ENCODE results near the gene KLHL9.
"Not testable (repeated sequence)": the region's sequence is repeated elsewhere in the genome, so short reads cannot be mapped to it uniquely, and the experiment has no call there.

KLHL9 gene, protein sequence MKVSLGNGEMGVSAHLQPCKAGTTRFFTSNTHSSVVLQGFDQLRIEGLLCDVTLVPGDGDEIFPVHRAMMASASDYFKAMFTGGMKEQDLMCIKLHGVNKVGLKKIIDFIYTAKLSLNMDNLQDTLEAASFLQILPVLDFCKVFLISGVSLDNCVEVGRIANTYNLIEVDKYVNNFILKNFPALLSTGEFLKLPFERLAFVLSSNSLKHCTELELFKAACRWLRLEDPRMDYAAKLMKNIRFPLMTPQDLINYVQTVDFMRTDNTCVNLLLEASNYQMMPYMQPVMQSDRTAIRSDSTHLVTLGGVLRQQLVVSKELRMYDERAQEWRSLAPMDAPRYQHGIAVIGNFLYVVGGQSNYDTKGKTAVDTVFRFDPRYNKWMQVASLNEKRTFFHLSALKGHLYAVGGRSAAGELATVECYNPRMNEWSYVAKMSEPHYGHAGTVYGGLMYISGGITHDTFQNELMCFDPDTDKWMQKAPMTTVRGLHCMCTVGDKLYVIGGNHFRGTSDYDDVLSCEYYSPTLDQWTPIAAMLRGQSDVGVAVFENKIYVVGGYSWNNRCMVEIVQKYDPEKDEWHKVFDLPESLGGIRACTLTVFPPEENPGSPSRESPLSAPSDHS

DNA sequence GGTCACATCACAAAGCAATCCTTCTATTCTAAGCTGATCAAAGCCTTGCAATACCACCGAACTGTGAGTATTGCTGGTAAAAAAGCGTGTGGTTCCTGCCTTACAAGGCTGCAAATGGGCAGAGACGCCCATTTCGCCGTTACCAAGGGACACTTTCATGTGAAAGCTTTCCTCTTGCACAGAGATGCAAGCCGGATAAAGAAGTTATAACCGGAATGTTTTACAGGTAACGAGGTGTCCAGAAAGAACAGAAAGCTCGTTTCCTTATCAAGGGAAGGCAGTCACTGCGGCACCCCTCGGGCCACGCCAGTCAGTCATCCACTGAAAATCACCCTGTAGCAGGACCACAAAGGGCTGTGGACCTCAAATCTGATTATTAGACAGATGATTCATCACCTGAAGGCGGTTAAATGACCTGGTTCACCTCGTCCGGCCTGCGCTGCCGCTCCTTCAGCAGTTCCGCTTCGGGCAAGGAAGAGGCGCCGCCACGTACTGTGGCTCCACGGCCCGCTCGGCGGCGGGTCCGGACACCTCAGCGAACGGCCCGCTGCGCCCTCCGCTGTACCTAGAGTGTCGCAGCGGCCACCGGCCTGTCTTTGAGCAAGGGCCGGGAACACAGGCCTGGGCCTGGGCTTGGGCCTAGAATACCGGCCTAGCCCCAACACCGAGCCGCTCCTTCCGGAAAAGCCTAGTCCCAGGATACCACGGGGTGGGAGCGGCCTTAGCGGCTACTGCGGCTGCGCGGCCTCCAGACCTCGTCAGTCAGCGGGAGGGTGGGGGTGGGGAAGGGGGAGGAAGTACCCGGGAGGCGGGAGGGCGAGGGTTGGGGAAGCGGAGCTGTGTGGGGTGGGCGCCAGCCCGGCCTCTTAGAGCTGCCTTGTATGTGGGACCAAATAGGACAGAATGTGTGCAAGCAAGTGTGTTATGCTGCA lies at the start of gene KLHL9:
Gene KLHL9, minus strand, starts transcription at position 704 of the 932 bp plus-strand sequence. Its CDS starts 545 bp downstream, at position 159.
- peak; percentile 16 for DNase-seq

- DNase-seq, result no peak
Observed at GRCh38 chr9:21383627-21384026, 48.4 kb upstream of the KLHL9 start.

DNA sequence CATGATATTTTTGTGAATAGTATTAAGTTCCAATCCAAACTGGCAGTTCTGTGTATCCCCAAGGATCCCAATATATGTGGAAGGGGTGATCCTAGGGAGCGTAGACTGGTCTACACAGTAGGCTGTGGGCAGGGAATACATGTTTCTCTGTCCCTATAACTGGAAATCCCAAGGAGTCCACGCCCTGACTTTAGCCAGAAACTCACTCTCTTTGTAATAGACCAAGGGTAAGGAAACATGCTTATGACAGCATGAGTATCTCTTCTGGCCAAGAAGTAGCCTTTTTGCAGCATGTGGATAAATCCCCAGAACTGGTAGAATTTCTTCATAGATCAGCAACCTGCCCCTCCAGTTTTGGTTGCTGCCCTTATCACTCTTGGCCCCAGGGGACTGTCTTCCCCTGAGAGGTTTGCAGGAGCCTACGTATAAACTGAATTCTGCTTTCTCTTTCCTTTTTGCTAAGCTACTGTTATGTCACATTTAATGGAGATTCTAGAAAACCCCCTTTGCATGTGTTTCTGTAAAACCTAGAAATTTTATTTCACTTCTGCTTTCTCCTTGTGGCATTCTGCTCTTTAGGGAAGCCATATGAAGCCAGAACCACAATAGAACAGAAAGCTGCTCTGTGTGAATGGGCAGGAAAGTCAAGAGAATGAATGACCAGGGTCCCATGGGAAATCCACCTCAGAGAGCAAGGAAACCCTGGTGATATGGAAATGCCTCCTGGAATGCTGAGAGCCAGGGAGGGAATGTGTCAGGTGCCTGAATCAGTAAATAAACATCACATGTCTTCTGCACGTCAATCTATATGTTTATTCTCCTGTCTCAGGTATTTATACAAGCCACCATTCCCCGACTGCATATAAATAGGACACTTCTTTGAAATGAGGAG lies 46.5 kb upstream of the KLHL9 start:
- peak; percentile 27 for DNase-seq

DNA sequence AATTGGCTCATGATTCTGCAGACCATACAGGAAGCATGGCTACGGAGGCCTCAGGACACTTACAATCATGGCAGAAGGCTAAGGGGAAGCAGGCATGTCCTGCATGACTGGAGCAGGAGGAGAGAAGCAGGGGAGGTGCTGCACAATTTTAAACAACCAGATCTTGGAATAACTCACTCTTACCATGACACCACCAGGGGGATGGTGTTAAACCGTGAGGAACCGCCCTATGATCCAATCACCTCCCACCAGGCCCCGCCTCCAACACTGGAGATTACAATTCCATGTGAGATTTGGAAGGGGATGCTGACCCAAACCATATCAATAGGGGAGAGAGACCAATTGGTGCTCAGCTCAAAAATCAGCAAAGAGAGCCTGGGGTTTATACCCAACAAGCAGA lies 36.3 kb upstream of the KLHL9 start:
- DNase-seq, result not testable (repeated sequence)

GRCh38 chr9:21367957-21368356 lies 32.8 kb upstream of the KLHL9 start, which contains the start of gene IFNA13:
Gene IFNA13 (minus strand): TSS chr9:21368057. CDS start chr9:21368010, 47 bp downstream.
- no peak for DNase-seq

GRCh38 chr9:21367169-21367568 lies 32.0 kb upstream of the KLHL9 start:
- not testable (repeated sequence) for DNase-seq

GRCh38 chr9:21362287-21362686 lies 27.1 kb upstream of the KLHL9 start:
- no peak for DNase-seq

DNA sequence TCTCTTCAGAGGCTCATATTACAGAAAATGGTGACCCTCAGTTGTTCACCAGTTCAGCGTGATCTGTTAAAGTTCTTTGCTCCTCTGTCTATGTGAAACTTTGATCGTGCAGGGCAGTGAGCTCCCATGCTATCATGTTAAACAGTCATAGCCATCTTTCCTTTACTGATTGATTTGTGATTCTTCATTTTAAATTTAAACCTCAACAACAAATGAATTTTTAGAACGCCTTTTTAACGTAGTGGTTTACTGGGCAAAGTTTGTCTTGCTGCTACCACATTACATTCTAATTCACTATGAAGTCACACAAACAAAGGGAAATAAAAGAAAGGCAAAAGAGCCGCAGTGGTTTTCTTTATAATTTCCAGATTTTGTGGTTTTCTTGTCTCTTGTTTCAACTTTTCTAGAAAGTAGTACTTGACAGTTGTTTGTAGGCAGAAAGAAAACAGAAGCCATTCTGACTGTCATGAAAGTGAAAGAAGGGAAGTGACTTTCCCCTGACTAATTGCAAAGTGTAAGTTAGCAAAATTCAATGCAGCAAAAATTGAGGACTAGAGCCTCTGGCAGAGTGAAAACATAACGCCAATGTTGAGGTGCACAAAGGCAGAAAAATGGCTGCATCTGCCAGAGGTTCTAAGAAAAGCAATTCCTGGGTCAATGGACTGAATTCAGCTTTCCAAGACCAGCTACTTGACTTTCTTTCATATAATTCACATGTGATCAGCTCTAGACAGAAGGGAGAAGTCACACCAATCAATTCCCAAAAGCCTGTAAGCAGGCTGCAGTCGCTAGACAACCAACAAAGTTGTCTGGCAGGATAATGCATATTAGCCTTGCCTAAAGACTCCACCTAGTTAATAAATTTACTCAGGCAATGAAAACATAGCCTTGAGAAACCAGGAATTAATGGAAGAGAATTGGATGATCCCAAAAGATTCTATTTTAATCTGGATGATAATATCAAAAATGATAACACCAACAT lies 22.6 kb upstream of the KLHL9 start:
- no peak for DNase-seq

GRCh38 chr9:21350787-21351186 lies 15.6 kb upstream of the KLHL9 start, which contains the start of gene IFNA6:
Gene IFNA6 (minus strand): TSS chr9:21350887. CDS start chr9:21350887, 0 bp downstream.
- no peak for DNase-seq

GRCh38 chr9:21348430-21348970 lies 13.3 kb upstream of the KLHL9 start:
- no peak for DNase-seq

GRCh38 chr9:21340735-21341134 lies 5.5 kb upstream of the KLHL9 start:
- DNase-seq, result no peak

- DNase-seq, result no peak
Observed at GRCh38 chr9:21336457-21336856, 1.3 kb upstream of the KLHL9 start.

- no peak for DNase-seq
Observed at GRCh38 chr9:21333226-21333625, 2.0 kb downstream of the KLHL9 start.

GRCh38 chr9:21331676-21332402 lies 3.4 kb downstream of the KLHL9 start:
- no peak for DNase-seq

- DNase-seq, result no peak
Observed at GRCh38 chr9:21326526-21327139, 8.6 kb downstream of the KLHL9 start.

- no peak for DNase-seq
Observed at GRCh38 chr9:21324047-21324446, 11.2 kb downstream of the KLHL9 start.

DNA sequence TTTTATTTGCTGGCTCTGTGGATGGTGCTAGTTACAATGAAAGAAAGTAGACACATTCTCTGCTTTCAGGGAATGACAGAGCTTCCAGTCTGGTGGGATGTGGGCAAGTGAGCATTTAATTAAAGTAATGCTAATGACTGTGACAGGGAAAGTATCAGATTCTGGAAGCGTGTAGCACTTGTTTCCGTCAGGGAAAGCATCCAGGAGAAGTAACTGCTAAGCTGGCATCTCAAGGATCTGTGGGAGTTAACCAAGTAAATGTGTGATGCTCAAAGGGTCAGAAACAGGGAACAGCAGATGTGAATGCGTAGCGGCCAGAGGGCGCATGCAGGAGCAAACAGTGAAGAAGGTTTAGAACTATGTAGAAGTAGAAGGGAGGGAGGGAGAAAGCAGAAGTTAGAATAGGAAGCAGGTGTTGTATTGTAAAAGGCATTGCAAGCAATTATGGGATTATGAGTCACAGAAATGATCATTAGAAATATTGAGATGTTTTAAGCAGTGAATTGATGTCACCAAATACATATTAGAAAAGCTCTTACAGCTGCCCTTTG lies 12.2 kb downstream of the KLHL9 start:
- no peak for DNase-seq

DNA sequence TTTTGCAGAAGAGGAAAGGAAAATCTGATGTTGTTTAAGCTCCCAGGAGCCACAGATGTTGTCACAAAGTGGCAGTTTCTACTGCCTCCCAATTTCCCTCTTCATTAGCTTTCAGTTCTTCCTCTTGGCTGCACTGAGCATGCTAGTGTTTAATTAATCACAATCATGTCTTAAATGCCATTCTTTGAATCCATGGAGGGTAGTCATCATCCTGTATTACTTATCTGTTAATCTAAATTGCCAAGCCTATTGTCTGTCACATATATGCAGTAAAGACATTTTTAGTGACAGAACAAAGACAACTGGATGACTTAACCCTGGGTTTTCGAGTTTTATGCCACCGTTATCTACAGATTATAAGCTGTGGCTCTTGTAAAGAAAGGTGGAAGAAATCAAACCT lies 14.7 kb downstream of the KLHL9 start:
- DNase-seq, result no peak

Data from NCI-H187 treated with DMSO at 0.1 percent for 48 hours (cell line).